GM23248 (cell line): ENCODE results near the gene PSENEN. TPM values are rescaled to one million over a fixed set of nuclear protein-coding genes. Genes with fewer than 3 reads are reported as not detected.

Experiments
- DNase-seq: peaks from one replicate; pipeline ENCODE4 v3.0.0-alpha.2; 2015
- H2AFZ ChIP-seq: fragments of 200-600 bp; sonication (generic); 2 replicates; pipeline ENCODE4 v1.6.1; 2016; ENCODE audit warnings: antibody characterized with exemption
- H3F3A ChIP-seq: fragments of 200-600 bp; sonication (generic); 2 replicates; pipeline ENCODE4 v1.6.1; 2016; ENCODE audit warnings: mild to moderate bottlenecking, antibody characterized with exemption, mixed run types; ENCODE audit not compliant: insufficient read depth
- H3K27ac ChIP-seq: fragments of 200-600 bp; sonication (generic); 2 replicates; pipeline ENCODE4 v1.5.1; 2016; ENCODE audit warnings: mild to moderate bottlenecking
- H3K27me3 ChIP-seq: fragments of 200-600 bp; sonication (generic); replicated peaks from 2 replicates; pipeline ENCODE4 v1.6.1; 2016; ENCODE audit warnings: mild to moderate bottlenecking; ENCODE audit not compliant: insufficient read depth
- H3K36me3 ChIP-seq: fragments of 200-600 bp; sonication (generic); 2 replicates; pipeline ENCODE4 v1.6.1; 2016; ENCODE audit warnings: low read depth, mild to moderate bottlenecking
- H3K4me1 ChIP-seq: fragments of 200-600 bp; sonication (generic); 2 replicates; pipeline ENCODE4 v1.6.1; 2016; ENCODE audit warnings: mild to moderate bottlenecking; ENCODE audit not compliant: insufficient read depth
- H3K4me2 ChIP-seq: fragments of 200-600 bp; sonication (generic); one replicate; pipeline ENCODE4 v1.6.1; 2016; ENCODE audit warnings: mild to moderate bottlenecking; ENCODE audit not compliant: unreplicated experiment
- H3K4me3 ChIP-seq: fragments of 200-600 bp; sonication (generic); 2 replicates; pipeline ENCODE4 v1.5.1; 2016; ENCODE audit warnings: mild to moderate bottlenecking
- H3K79me2 ChIP-seq: fragments of 200-600 bp; sonication (generic); 2 replicates; pipeline ENCODE4 v1.6.1; 2016; ENCODE audit warnings: mild to moderate bottlenecking; ENCODE audit not compliant: insufficient read depth
- H3K9ac ChIP-seq: fragments of 200-600 bp; sonication (generic); 2 replicates; pipeline ENCODE4 v1.6.1; 2016; ENCODE audit warnings: mild to moderate bottlenecking
- H3K9me2 ChIP-seq: fragments of 200-600 bp; sonication (generic); 2 replicates; pipeline ENCODE4 v1.6.1; 2016; ENCODE audit warnings: mixed run types, mild to moderate bottlenecking, moderate library complexity; ENCODE audit not compliant: insufficient read depth
- H3K9me3 ChIP-seq: fragments of 200-600 bp; sonication (generic); one replicate; pipeline ENCODE4 v1.6.1; 2017; ENCODE audit warnings: low read depth
- H4K20me1 ChIP-seq: fragments of 200-600 bp; sonication (generic); 2 replicates; pipeline ENCODE4 v1.6.0; 2016; ENCODE audit not compliant: insufficient read depth
- EZH2 ChIP-seq: fragments of 200-600 bp; sonication (generic); IDR thresholded peaks from 2 replicates; pipeline ENCODE4 v1.6.1; 2018; ENCODE audit warnings: antibody characterized with exemption, mild to moderate bottlenecking; ENCODE audit not compliant: insufficient read depth, poor library complexity, severe bottlenecking
- EZH2phosphoT487 ChIP-seq: fragments of 200-600 bp; sonication (generic); IDR thresholded peaks from 2 replicates; pipeline ENCODE4 v1.6.1; 2018; ENCODE audit warnings: antibody characterized with exemption, moderate library complexity, mild to moderate bottlenecking, low read depth; ENCODE audit not compliant: insufficient read depth
- WGBS, 2 experiments: methylation state at CpG; one replicate each; pipeline ENCODE4 v1.1.6; 2015 to 2017; ENCODE audit warnings: low lambda C conversion rate in 2 of 2, low coverage in 1 of 2; ENCODE audit errors: missing lambda C conversion rate in 2 of 2; 5-methylcytosine and 5-hydroxymethylcytosine counted together
- in situ Hi-C: fragments of 300-500 bp; cut with MboI; formaldehyde crosslinking; loops from 2 replicates; pipeline ENCODE4 v1.15.0; 2020
- polyA plus RNA-seq: library from polyadenylated mRNA; unstranded; fragments of >200 nt; fragmentation: Nextera tagmentation; extraction: Ambion mirVana; gene quantifications from 2 replicates; pipeline ENCODE4 v1.2.1, GENCODE V29; 2016
- total RNA-seq: library from RNA; depleted of rRNA; stranded (reverse); fragments of >200 nt; shearing (Covaris generic); gene quantifications from 2 replicates; pipeline ENCODE4 v1.2.3, GENCODE V29; 2014; rRNA removed

PSENEN gene, protein sequence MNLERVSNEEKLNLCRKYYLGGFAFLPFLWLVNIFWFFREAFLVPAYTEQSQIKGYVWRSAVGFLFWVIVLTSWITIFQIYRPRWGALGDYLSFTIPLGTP
- total RNA-seq (15.7 and 21.6 TPM in 2 replicates), polyA plus RNA-seq (99.7 and 108 TPM in 2 replicates)

DNA sequence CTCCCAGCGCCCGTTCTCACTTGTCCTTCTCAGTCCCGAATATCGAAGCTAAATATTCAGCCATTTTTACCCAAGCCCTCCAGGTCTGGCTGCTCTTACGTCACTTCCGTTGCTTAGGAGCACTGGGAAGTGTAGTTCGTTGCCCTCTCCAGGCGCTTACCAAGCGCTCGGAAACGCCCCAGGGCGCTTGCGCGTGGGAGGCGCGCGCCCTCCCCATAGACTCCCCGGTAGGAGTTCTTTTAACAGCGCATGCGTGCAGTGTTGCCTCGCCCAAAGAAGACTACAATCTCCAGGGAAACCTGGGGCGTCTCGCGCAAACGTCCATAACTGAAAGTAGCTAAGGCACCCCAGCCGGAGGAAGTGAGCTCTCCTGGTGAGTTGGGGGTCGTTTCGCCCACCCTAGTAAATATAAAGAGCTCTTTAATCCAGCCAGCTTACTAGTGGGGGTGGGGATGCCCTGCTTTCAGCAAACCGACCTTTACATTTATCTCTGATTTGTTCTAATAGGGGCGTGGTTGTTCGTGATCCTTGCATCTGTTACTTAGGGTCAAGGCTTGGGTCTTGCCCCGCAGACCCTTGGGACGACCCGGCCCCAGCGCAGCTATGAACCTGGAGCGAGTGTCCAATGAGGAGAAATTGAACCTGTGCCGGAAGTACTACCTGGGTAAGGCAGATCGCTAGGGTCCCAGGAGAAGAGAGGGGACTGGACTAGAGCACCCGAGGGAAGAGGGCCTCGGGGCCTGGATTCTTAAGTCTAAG, at the start of gene PSENEN, which contains the start of gene U2AF1L4:
Gene PSENEN, plus strand, starts transcription at position 324 of the 759 bp plus-strand sequence. Its CDS starts 280 bp downstream, at position 604.
Gene U2AF1L4, minus strand, starts transcription at position 91 of the 759 bp plus-strand sequence. Its CDS starts 27 bp downstream, at position 64.
- H3F3A ChIP-seq: no peaks in the 10 kb centered on the region
- H3K36me3 ChIP-seq: no peaks in the 10 kb centered on the region
- no peaks in the 10 kb centered on the region for H4K20me1 ChIP-seq
- in situ Hi-C loops: no loop called here
- H3K9me3 ChIP-seq: no peaks in the 10 kb centered on the region
- DNase-seq: peak; percentile 100
- peak within 1 kb of the TSS; percentile 100 for H3K9ac ChIP-seq
- peak within 1 kb of the TSS; percentile 100 for H3K27ac ChIP-seq
- peaks cover 21% of the 10 kb centered on the region; the same call in 1 of the 2 replicates for H3K4me1 ChIP-seq
- 0 to 2% methylated on average over 40 of the region's 40 CpGs for WGBS, 2 experiments
- TF ChIP-seq EZH2phosphoT487: no peak
- no peak for TF ChIP-seq EZH2
- H3K27me3 ChIP-seq: no peaks in the 10 kb centered on the region
- peak within 1 kb of the TSS; percentile 92 for H2AFZ ChIP-seq
- H3K79me2 ChIP-seq: peaks cover 54% of the 10 kb centered on the region
- H3K4me2 ChIP-seq: peak within 1 kb of the TSS; percentile 92
- H3K9me2 ChIP-seq: no peaks in the 10 kb centered on the region
- H3K4me3 ChIP-seq: peak within 1 kb of the TSS; percentile 98

DNA sequence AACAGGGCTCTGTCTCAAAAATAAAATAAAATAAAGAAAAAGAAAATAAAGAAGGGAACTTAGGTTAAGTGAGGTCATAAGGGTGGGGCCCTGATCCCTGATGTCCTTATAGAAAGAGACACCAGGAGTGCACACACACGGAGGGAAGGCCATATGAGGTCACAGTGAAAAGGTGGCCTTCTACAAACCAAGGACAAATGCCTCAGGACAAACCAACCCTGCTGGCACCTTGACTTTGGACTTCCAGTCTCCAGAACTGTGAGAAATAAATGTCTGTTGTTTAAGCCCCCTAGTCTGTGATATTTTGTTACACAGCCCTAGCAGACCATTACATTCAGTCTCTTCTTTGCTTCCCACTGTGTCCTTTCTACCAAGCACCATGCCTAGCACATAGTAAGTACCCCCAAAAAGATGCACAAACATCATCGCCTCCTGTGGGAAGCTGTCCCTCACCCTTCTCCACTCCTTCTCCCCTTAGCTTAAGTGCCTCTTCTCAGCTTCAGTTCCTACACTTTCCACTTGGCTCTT, 49.5 kb upstream of the PSENEN start:
- H3K4me1 ChIP-seq: no peaks in the 10 kb centered on the region
- 50 to 56% methylated on average over 2 of the region's 2 CpGs for WGBS, 2 experiments
- H3K9me2 ChIP-seq: no peaks in the 10 kb centered on the region
- H3K9ac ChIP-seq: no peak overlapping the region
- H3K27ac ChIP-seq: no peak overlapping the region
- no peak for DNase-seq
- TF ChIP-seq EZH2: no peak
- TF ChIP-seq EZH2phosphoT487: no peak
- no peaks in the 10 kb centered on the region for H4K20me1 ChIP-seq
- no peaks in the 10 kb centered on the region for H3K79me2 ChIP-seq
- no peak overlapping the region for H3K4me3 ChIP-seq
- H3K4me2 ChIP-seq: no peak overlapping the region
- no peaks in the 10 kb centered on the region for H3K9me3 ChIP-seq
- in situ Hi-C loops: no loop called here
- no peaks in the 10 kb centered on the region for H3F3A ChIP-seq
- no peak overlapping the region for H2AFZ ChIP-seq
- H3K27me3 ChIP-seq: no peaks in the 10 kb centered on the region
- H3K36me3 ChIP-seq: no peaks in the 10 kb centered on the region

DNA sequence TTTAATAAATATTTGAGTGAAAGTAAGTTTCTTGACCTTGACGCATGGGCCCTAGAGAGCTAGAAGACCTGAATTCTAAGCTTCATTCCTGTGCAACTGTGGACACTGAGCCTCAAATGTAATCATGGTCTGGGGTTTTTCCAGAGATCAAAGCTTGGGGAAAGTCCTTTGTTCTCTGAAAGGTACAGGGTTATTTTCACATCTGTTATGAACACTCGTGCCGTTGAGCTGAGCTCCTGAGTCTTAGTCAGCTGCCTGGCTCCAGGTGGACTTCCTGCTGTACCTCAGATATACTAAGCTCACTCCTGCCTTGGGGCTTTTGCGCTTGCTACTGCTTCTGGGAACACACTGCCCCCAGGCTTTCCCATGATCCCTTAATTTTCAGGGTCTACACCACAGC, 48.6 kb upstream of the PSENEN start:
- Histone ChIP-seq H3K27me3 (no peaks in the 10 kb centered on the region), H3K9me3 (no peaks in the 10 kb centered on the region), H3K79me2 (no peaks in the 10 kb centered on the region), H3K36me3 (no peaks in the 10 kb centered on the region), H3K9ac (no peak overlapping the region), H4K20me1 (no peaks in the 10 kb centered on the region), H3K4me2 (no peak overlapping the region), H3K9me2 (no peaks in the 10 kb centered on the region), H2AFZ (no peak overlapping the region), H3K4me3 (no peak overlapping the region), H3K4me1 (no peaks in the 10 kb centered on the region), H3K27ac (no peak overlapping the region), H3F3A (no peaks in the 10 kb centered on the region)
- 23 to 32% methylated on average over 4 of the region's 4 CpGs for WGBS, 2 experiments
- TF ChIP-seq EZH2 (no peak), EZH2phosphoT487 (no peak)
- no peak for DNase-seq
- in situ Hi-C loops: no loop called here

DNA sequence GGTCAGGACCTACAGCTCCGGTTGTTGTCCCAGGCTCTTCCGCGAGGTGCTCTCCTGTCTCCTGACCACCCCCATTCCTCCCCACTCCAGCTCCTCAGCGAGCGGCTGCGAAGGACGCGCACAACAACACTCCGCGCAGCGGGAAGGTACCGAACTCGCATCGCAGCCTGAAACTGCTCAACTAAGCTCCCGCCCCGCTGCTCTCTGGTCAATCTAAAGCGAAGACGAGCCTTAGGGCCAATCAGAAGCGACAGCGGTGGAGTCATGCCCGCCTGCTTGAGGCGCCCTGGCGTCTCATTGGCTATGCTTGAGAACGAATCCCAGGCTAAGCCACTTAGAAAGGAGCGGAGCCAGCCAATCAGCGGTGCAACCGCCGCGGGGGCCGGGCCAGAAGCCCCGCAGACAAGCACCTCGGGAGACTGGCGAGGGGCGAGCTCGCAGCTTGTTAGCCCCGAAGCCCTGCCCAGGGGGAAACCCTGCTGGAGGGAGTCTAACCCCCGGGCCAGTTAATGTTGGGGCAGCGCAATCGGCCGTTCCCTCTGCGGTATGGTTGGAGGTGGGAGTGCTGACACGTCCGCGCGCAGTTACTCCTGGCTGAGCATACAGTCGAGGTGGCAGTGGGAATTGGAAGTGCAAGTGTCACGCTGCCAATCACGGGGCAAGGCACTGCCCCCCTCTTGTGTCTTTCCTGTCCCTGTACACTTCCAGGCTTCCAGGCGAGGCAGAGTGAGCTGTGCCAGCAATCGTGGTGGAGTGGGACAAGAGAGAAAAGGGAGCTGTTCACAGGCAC, 43.0 kb upstream of the PSENEN start:
- no peak overlapping the region for H3K27ac ChIP-seq
- H3K36me3 ChIP-seq: no peaks in the 10 kb centered on the region
- peak overlapping the region; percentile 86 for H3K4me2 ChIP-seq
- no peaks in the 10 kb centered on the region for H3K9me2 ChIP-seq
- H4K20me1 ChIP-seq: no peaks in the 10 kb centered on the region
- H2AFZ ChIP-seq: peak overlapping the region; percentile 91
- peak overlapping the region; percentile 43; the same call in 1 of the 2 replicates for H3K9ac ChIP-seq
- H3K79me2 ChIP-seq: no peaks in the 10 kb centered on the region
- peak overlapping the region; percentile 81 for H3K4me3 ChIP-seq
- 1 to 2% methylated on average over 50 of the region's 50 CpGs for WGBS, 2 experiments
- no peaks in the 10 kb centered on the region for H3K27me3 ChIP-seq
- no peaks in the 10 kb centered on the region for H3F3A ChIP-seq
- no peaks in the 10 kb centered on the region for H3K9me3 ChIP-seq
- H3K4me1 ChIP-seq: no peaks in the 10 kb centered on the region
- TF ChIP-seq EZH2phosphoT487 (no peak), EZH2 (no peak)
- DNase-seq: peak; percentile 99
- in situ Hi-C loops: no loop called here
